Measurements from ENCODE around the gene SUB1.
"Not testable (repeated sequence)": the region's sequence is repeated elsewhere in the genome, so short reads cannot be mapped to it uniquely, and the experiment has no call there.

SUB1 gene

GRCh38 chr5:32566319-32567111 lies 18.8 kb upstream of the SUB1 start:
- no peak for DNase-seq

DNA sequence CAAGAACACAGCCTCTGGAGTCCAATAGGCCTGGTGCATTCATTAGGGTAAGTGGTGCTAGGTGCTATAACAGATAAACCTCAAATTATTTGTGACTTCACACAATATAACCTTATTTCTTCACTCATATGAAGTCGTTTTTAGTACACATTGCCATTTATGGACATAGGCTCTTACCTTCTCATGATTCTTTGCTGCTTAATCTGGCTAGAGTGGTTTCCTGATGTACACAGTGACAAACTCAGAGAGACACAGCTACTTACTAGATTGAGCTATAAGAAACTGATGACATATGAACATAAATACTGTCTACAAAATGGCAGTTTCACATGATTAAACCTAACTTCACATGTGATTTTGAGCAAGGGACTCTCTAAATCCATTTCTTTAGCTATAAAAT lies 14.2 kb upstream of the SUB1 start:
- DNase-seq: no peak

GRCh38 chr5:32572778-32573480 lies 12.4 kb upstream of the SUB1 start:
- DNase-seq: no peak

GRCh38 chr5:32573481-32573854 lies 11.9 kb upstream of the SUB1 start:
- DNase-seq: not testable (repeated sequence)

DNA sequence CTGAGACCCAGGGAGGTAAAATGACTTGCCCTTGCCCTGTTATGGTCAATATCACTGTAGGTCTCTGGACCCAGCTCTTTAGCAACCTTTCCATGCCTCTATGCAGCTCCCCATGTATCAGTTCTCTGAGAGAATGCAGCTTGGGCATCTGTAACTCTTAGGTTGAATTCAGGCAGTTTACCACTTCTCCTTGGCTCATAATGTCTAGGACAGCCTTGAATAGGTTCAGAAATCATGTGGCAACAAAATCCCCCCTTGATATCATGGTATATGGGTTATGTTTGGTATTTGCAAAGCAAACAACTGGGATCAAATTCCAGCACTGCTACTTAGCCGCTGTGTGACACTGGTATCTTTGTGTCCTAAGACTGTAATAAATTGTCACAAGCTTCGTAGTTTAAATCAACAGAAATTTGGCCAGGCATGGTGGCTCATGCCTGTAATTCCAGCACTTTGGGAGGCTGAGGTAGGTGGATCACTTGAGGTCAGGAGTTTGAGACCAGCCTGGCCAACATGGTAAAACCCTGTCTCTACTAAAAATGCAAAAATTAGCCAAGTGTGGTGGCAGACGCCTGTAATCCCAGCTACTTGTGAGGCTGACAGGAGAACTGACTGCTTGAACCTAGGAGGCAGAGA lies 10.7 kb upstream of the SUB1 start:
- DNase-seq: no peak

- no peak for DNase-seq
These were observed 7.0 kb upstream of the SUB1 start for GRCh38 chr5:32578363-32578762.

GRCh38 chr5:32578764-32579163 lies 6.6 kb upstream of the SUB1 start:
- DNase-seq: no peak

DNA sequence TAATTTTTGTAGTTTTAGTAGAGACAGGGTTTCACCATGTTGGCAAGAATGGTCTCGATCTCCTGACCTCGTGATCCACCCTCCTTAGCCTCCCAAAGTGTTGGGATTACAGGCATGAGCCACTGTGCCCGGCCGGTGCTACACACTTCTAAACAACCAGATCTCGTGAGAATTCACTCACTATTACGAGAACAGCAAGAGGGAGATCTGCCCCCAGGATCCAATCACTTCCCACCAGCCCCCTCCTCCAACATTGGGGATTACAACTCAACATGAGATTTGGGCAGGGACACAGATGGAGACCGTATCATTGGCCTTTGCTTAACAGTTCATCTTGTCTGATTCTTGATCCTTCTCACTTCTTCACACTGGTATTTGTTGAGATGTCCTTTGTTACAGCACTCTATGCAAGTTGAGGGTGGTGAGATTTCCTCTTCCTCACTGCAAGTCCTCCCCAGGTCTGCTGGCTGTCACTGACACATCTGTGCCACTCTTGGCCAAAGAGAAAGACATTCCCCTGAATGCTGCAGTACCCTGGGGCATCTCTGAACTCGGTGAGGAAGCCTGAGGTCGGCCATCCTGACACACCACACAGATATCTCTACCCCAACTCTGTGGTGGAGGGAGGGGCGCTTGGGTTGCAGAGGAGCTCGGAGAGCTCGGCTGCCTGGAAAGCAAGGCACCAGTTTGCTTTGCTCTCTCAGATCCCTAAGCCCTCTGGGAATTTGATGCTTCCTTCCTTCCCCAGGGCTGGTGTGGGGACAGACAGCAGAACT lies 4.2 kb upstream of the SUB1 start:
- no peak for DNase-seq

DNA sequence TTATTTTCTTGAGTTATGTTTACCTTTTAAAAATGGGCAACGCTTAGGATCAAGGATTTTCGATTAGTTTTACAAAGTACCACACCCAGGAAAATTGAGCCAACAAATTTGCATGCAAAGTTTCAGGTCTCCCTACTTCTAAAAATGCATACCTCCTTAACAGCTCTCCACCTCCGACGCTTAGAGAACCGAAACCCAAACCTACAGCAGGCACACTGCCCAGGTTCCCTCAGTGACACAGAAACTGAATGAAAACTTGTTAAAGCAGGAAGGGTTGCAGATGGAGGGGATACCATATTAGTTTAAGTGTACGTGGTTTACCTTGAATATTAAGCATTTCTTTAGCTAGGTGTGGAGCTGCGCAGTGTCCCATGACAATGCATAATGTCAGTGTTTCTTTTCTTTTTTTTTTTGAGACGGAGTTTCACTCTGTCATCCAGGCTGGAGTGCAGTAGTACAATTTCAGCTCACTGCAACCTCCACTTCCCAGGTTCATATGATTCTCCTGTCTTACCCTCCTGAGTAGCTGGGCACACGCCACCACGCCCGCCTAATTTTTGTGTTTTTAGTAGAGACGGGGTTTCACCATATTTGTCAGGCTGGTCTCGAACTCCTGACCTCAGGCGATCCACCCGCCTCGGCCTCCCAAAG lies 1.6 kb upstream of the SUB1 start:
- DNase-seq: no peak

DNA sequence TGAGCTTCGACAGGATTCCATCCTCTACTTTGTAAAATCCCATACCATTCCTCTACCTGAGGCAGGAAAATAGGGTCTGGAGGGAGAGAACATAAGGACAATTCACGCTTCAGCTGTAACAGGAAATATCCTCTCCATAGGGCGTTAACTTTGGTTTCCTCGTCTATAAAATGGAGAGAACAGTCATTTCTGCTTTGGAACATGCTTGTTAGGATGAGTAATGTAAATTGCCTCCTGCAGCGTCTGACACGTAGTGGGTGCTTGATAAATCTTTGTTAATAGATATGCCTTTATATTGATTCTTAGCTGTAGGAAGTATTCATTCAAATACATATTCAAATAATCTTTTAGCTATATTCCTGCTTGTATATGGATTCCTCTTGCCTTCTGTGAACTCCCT lies 711 bp upstream of the SUB1 start:
- DNase-seq: no peak

GRCh38 chr5:32585122-32585445 lies 273 bp upstream of the SUB1 start:
- DNase-seq: no peak

GRCh38 chr5:32586276-32586599 lies 881 bp downstream of the SUB1 start:
- peak; percentile 24 for DNase-seq

- no peak for DNase-seq
These were observed 1.8 kb downstream of the SUB1 start for GRCh38 chr5:32587067-32587551.

- DNase-seq: no peak
These were observed 4.1 kb downstream of the SUB1 start for GRCh38 chr5:32589416-32589815.

- peak; percentile 52 for DNase-seq
These were observed 4.8 kb downstream of the SUB1 start for GRCh38 chr5:32589942-32590869.

- no peak for DNase-seq
These were observed 9.8 kb downstream of the SUB1 start for GRCh38 chr5:32595118-32595517.

DNA sequence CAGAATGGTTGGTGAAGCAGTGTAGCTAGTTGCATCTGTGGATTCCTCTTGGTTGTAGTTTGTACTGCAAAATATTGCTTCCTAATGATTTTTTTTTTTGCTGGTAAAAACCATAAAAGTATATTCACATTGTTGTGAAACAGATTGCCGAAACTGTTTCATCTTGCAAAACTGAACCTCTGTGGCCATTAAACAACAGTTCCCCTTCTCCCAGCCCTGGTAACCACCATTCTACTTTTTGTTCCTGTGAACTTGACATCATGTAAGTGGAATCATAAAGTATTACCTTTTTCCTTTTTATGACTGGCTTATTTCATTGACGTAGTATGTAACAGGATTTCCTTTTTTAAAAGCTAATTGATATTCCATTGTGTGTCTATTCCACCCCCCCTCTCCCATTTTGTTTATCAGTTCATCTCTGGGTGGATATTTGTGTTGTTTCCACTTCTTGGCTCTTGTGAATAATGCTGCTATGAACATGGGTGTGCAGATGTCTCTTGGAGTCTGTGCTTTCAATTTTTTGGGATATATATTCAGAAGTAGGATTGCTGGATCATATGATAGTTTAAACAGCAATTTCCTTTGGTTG lies 11.8 kb downstream of the SUB1 start:
- DNase-seq: no peak

- no peak for DNase-seq
These were observed 13.0 kb downstream of the SUB1 start for GRCh38 chr5:32598260-32598937.

DNA sequence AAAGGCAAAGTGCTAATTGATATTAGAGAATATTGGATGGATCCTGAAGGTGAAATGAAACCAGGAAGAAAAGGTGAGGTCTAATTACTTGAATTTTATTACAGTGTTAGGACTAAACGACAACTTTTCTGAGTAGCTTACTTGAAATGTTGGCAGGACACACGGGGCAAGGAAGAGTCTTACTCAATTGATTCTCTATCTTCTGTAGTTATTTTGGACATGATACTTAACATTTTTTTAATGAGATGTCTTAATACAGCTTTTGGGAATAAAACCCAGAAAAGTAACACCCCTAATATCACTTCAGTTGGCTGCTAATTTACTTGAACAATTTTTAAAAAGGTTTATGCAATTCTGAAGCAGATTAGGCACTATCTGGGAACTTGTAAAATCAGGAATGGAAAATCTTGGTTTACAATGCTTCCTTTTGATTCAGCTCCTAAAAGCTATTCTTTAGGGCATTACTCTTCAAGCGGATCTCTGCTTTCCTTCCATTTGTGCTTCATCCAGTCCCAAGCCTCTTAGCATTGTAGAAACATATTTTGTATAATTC lies 13.7 kb downstream of the SUB1 start:
- no peak for DNase-seq

DNA sequence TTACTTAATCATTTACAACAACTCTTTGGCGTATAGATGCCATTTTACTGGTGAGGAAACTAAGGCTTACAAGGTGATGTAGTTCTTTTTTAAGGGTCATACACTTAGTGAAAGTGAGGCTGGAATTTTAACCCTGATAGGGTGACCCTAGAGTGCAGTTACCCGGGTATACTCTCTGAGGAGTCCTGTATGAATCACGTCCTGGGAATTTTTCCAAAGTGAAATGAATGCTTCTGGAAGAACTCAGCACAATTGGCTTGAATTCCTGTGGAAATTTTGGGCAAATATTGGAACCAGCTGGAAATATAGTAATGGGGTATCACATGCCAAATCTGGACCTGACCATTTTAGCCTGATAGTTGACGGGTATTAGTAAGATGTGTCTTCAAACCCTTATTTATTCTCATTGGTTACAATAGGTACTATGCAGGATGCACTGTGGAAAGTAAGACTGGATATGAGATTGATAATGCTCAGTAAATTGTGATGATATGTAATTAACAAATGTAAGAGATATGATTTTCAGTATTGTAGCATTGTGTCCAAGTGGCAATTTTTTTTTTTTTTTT lies 14.8 kb downstream of the SUB1 start:
- DNase-seq: no peak

All from NCI-H1105 treated with DMSO at 0.1 percent for 48 hours (cell line).